ENCODE measurements around the gene AGBL4. TPM values are rescaled to one million over a fixed set of nuclear protein-coding genes. Genes with fewer than 3 reads are reported as not detected.

AGBL4 gene
- polyA plus RNA-seq, 1 donor (not counting 4 experiments of a cell fraction or from before 2014, with no cell fraction given) = not detected

DNA sequence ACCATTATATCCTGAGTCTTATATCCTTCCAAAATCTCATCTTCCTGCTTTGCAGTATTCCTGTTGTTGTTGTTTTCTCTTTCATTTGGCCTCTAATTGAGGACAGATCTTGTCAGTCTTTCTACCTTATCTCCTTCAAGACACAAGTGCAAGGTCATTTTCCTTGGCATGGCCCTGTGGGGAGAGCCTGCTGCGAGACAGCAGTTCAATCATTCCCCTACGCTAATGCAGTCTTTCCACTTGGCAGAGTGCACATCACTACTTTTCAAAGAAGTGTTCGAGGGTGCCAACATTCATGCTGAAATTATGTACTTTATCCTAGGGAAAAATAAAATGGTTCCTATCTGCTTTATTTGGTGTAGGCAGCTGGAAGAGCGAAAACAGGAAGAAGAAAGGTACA is 1421.4 kb downstream of the AGBL4 start:
- FAIRE-seq = no peak
- dilution Hi-C loops (cut with MboI; ENCODE audit: extremely low pct_ligation_motif_present, low sequenced_read_pairs) = no loop called here

DNA sequence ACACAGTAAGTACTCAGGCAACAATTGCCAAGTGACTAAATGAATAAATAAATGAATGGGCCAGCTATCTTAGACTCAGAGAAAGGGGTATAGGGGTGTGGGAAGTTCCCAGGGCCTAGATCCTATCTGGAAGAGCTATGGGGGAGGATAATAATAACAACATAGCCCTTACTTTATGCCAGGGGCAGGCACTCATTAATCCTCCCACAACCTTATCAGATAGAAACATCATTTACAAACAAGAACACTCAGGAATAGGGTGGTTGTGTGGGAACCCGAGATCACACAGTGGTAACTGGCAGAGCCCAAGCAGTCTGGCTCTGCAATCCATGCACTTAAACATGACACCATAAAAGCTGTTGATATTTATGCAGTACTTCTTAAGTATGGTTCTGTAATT is 1423.6 kb downstream of the AGBL4 start:
- Histone ChIP-seq H2AFZ (ENCODE audit: control insufficient read depth, low read length) (no peak overlapping the region), H3K9me3 (ENCODE audit: control insufficient read depth, low read depth, low read length) (no peaks in the 10 kb centered on the region), H3K9me1 (ENCODE audit: control insufficient read depth, extremely low read depth, insufficient read depth, low read length) (no peaks in the 10 kb centered on the region), H3K4me1 (ENCODE audit: control insufficient read depth, extremely low read depth, insufficient read depth, low read length) (no peaks in the 10 kb centered on the region), H3K27ac (ENCODE audit: control insufficient read depth, insufficient read depth, low read length) (no peak overlapping the region), H3K4me2 (ENCODE audit: control insufficient read depth, extremely low read depth, insufficient read depth, low read depth, low read length) (no peak overlapping the region), H4K20me1 (ENCODE audit: control insufficient read depth, extremely low read depth, insufficient read depth, low read length) (no peaks in the 10 kb centered on the region), H3K36me3 (ENCODE audit: control insufficient read depth in 2 of 2, extremely low read depth in 1 of 2, insufficient read depth in 2 of 2, low read length in 2 of 2) (no peaks in the 10 kb centered on the region), H3K4me3 (ENCODE audit: control insufficient read depth in 2 of 3, extremely low read depth in 1 of 3, insufficient read depth in 2 of 3, low read depth in 1 of 3, low read length in 3 of 3) (no peak overlapping the region), H3K27me3 (ENCODE audit: control insufficient read depth, extremely low read depth, insufficient read depth, low read length) (no peaks in the 10 kb centered on the region), H3K9ac (ENCODE audit: control insufficient read depth, extremely low read depth, insufficient read depth, low read length) (no peak overlapping the region), H3K79me2 (ENCODE audit: control insufficient read depth, insufficient read depth, low read length) (no peaks in the 10 kb centered on the region)
- dilution Hi-C loops (cut with MboI; ENCODE audit: extremely low pct_ligation_motif_present, low sequenced_read_pairs) = no loop called here
- FAIRE-seq (no peak), DNase-seq (ENCODE audit: low read depth, low spot score) (no peak)
- TF ChIP-seq, protein P1, sequence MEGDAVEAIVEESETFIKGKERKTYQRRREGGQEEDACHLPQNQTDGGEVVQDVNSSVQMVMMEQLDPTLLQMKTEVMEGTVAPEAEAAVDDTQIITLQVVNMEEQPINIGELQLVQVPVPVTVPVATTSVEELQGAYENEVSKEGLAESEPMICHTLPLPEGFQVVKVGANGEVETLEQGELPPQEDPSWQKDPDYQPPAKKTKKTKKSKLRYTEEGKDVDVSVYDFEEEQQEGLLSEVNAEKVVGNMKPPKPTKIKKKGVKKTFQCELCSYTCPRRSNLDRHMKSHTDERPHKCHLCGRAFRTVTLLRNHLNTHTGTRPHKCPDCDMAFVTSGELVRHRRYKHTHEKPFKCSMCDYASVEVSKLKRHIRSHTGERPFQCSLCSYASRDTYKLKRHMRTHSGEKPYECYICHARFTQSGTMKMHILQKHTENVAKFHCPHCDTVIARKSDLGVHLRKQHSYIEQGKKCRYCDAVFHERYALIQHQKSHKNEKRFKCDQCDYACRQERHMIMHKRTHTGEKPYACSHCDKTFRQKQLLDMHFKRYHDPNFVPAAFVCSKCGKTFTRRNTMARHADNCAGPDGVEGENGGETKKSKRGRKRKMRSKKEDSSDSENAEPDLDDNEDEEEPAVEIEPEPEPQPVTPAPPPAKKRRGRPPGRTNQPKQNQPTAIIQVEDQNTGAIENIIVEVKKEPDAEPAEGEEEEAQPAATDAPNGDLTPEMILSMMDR (optimal IDR thresholded peaks at IDR 0.05 in 1 of 3, IDR thresholded peaks at IDR 0.05 in 1 of 3, conservative IDR thresholded peaks at IDR 0.05 in 1 of 3; ENCODE audit: extremely low read depth in 1 of 3, insufficient read depth in 2 of 3, low read length in 3 of 3) = no peak
- TF ChIP-seq EZH2 (IDR thresholded peaks at IDR 0.05; ENCODE audit: low read length) = no peak

More for the DNA sequence above, 1421.4 kb downstream of the AGBL4 start:
- Histone ChIP-seq H3K27me3 (ENCODE audit: control insufficient read depth, extremely low read depth, insufficient read depth, low read length) (no peaks in the 10 kb centered on the region), H3K4me2 (ENCODE audit: control insufficient read depth, extremely low read depth, insufficient read depth, low read depth, low read length) (no peak overlapping the region), H3K4me1 (ENCODE audit: control insufficient read depth, extremely low read depth, insufficient read depth, low read length) (no peaks in the 10 kb centered on the region), H4K20me1 (ENCODE audit: control insufficient read depth, extremely low read depth, insufficient read depth, low read length) (no peaks in the 10 kb centered on the region), H3K9me1 (ENCODE audit: control insufficient read depth, extremely low read depth, insufficient read depth, low read length) (no peaks in the 10 kb centered on the region), H3K4me3 (ENCODE audit: control insufficient read depth in 2 of 3, extremely low read depth in 1 of 3, insufficient read depth in 2 of 3, low read depth in 1 of 3, low read length in 3 of 3) (no peak overlapping the region), H3K9ac (ENCODE audit: control insufficient read depth, extremely low read depth, insufficient read depth, low read length) (no peak overlapping the region), H3K9me3 (ENCODE audit: control insufficient read depth, low read depth, low read length) (no peaks in the 10 kb centered on the region), H3K27ac (ENCODE audit: control insufficient read depth, insufficient read depth, low read length) (no peak overlapping the region), H2AFZ (ENCODE audit: control insufficient read depth, low read length) (no peak overlapping the region), H3K79me2 (ENCODE audit: control insufficient read depth, insufficient read depth, low read length) (no peaks in the 10 kb centered on the region), H3K36me3 (ENCODE audit: control insufficient read depth in 2 of 2, extremely low read depth in 1 of 2, insufficient read depth in 2 of 2, low read length in 2 of 2) (no peaks in the 10 kb centered on the region)
- DNase-seq (ENCODE audit: low read depth, low spot score) = no peak
- TF ChIP-seq, protein P1 (optimal IDR thresholded peaks at IDR 0.05 in 1 of 3, IDR thresholded peaks at IDR 0.05 in 1 of 3, conservative IDR thresholded peaks at IDR 0.05 in 1 of 3; ENCODE audit: extremely low read depth in 1 of 3, insufficient read depth in 2 of 3, low read length in 3 of 3) = no peak
- no peak for TF ChIP-seq EZH2 (IDR thresholded peaks at IDR 0.05; ENCODE audit: low read length)

Measured in keratinocyte (primary cell).